ENCODE measurements around the gene NSUN5. TPM values are rescaled to one million over a fixed set of nuclear protein-coding genes. Genes with fewer than 3 reads are reported as not detected.

Gene NSUN5
- polyA plus RNA-seq, 1 donor: 23.8 TPM

DNA sequence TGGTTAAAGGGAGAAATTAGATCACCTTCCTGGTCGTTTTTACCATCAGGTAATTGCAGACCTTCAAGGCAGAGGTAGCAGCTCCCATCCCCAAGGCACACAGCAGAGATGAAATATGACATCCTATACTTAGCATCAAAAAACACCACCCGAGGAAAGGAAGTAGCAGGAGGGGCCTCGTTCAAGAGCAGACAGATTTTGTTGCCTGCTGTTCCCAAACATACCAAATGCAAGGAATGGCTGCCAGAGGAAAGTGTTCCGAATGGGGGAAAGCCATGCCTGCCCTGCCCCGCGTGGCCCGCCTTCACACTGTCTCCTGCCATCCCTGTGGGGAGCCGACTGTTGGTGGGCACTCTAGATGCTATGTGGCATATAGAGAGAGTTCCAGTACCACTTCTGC lies 37.3 kb upstream of the NSUN5 start:
- Histone ChIP-seq H3K27me3 (ENCODE audit: control insufficient read depth, insufficient read depth, low read length) (no peaks in the 10 kb centered on the region), H3K9me3 (ENCODE audit: control insufficient read depth, low read depth, low read length) (no peaks in the 10 kb centered on the region), H3K4me1 (ENCODE audit: control insufficient read depth, insufficient read depth, low read length) (peaks cover 17% of the 10 kb centered on the region), H3K36me3 (ENCODE audit: control insufficient read depth, insufficient read depth, low read length) (no peaks in the 10 kb centered on the region), H3K4me3 (ENCODE audit: low read length) (no peak overlapping the region), H3K27ac (ENCODE audit: low read length) (no peak overlapping the region)
- no peak for DNase-seq
- no CpG with 5 or more reads among the region's 8 CpGs for WGBS (ENCODE audit: insufficient coverage, low lambda C conversion rate)

DNA sequence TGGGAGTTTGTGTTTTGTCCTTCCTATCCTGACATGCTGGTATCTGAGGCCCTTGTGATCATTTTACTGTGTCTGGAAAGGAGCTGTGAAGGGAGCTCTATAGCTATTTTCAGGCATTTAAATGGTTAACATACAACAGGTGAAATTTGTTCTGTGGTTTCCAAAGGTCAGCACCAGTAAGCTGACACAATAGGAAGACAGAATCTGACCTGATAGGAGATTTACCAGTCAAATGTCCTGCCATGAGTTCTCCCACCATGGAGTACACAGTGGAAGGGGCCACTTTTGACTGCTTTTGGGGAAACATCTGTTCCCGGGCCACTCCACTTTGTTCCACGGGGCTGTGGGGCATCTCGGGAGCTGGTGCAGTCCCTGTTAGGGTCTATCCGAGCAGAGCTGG lies 36.9 kb upstream of the NSUN5 start:
- WGBS (ENCODE audit: insufficient coverage, low lambda C conversion rate): no CpG with 5 or more reads among the region's 4 CpGs
- Histone ChIP-seq H3K27ac (ENCODE audit: low read length) (no peak overlapping the region), H3K9me3 (ENCODE audit: control insufficient read depth, low read depth, low read length) (no peaks in the 10 kb centered on the region), H3K4me1 (ENCODE audit: control insufficient read depth, insufficient read depth, low read length) (peaks cover 17% of the 10 kb centered on the region), H3K27me3 (ENCODE audit: control insufficient read depth, insufficient read depth, low read length) (no peaks in the 10 kb centered on the region), H3K4me3 (ENCODE audit: low read length) (no peak overlapping the region), H3K36me3 (ENCODE audit: control insufficient read depth, insufficient read depth, low read length) (no peaks in the 10 kb centered on the region)
- peak in 1 of 2 donors; percentile 37 for DNase-seq

DNA sequence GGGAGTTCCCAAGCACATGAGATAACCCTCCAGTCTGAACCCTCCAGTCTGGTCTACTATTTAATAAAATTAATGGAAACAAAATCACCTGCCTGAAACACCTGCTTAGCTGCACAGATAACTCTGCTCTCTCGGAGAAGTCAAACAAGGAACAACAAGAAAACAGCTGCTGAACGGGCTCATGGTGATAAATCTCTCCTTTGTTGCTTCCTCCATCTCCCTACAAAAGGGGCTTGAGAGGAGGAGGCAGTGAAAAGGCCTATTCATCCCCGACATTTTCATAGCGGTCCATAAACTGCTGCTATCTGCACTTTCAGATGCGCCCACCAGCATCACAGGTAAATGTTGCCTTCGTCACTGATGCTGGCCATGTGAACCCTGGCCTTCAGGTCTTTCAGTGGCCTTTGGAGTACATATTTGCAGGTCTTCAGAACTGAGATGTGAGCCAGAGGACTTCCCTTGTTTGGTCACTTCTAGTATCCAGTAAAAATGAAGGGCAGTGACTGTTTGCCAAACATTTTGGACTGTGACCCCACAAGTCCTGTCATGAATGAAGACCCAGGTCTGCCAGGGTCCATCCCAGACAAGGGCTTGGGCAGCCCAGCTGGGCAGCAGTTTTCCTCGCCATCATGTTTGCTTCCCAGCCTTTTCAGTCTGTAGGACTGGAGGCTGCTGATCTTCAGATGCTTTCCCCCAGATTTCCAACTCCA lies 35.2 kb upstream of the NSUN5 start:
- Histone ChIP-seq H3K9me3 (ENCODE audit: control insufficient read depth, low read depth, low read length) (no peaks in the 10 kb centered on the region), H3K27me3 (ENCODE audit: control insufficient read depth, insufficient read depth, low read length) (no peaks in the 10 kb centered on the region), H3K4me1 (ENCODE audit: control insufficient read depth, insufficient read depth, low read length) (peaks cover 17% of the 10 kb centered on the region), H3K36me3 (ENCODE audit: control insufficient read depth, insufficient read depth, low read length) (no peaks in the 10 kb centered on the region), H3K4me3 (ENCODE audit: low read length) (no peak overlapping the region), H3K27ac (ENCODE audit: low read length) (no peak overlapping the region)
- no CpG with 5 or more reads among the region's 7 CpGs for WGBS (ENCODE audit: insufficient coverage, low lambda C conversion rate)
- DNase-seq: peak in 1 of 2 donors; percentile 24

DNA sequence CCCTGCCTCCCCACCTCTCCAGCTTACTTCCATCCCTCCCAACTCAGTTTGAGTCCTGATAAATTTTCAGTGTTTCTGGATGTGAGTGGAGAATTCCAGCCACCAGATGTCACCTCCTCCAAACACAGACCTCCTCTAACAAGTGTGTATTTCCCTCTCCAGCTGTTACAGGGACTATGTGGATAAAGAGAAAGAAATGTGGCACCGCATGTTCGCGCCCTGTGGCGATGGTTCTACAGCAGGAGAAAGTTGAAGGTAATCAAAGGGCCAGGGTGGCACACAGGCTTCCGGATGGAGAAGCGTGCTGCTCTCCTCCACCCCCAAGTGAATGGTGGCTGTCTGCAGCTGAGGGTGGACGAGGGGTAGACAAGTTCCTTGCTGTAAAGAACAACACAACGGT lies 34.0 kb upstream of the NSUN5 start:
- no peak overlapping the region for H3K4me3 ChIP-seq (ENCODE audit: low read length)
- peak; percentile 39 to 59 for DNase-seq
- H3K27me3 ChIP-seq (ENCODE audit: control insufficient read depth, insufficient read depth, low read length): no peaks in the 10 kb centered on the region
- H3K36me3 ChIP-seq (ENCODE audit: control insufficient read depth, insufficient read depth, low read length): no peaks in the 10 kb centered on the region
- no peaks in the 10 kb centered on the region for H3K9me3 ChIP-seq (ENCODE audit: control insufficient read depth, low read depth, low read length)
- WGBS (ENCODE audit: insufficient coverage, low lambda C conversion rate): no CpG with 5 or more reads among the region's 8 CpGs
- H3K4me1 ChIP-seq (ENCODE audit: control insufficient read depth, insufficient read depth, low read length): peaks cover 17% of the 10 kb centered on the region
- H3K27ac ChIP-seq (ENCODE audit: low read length): no peak overlapping the region

DNA sequence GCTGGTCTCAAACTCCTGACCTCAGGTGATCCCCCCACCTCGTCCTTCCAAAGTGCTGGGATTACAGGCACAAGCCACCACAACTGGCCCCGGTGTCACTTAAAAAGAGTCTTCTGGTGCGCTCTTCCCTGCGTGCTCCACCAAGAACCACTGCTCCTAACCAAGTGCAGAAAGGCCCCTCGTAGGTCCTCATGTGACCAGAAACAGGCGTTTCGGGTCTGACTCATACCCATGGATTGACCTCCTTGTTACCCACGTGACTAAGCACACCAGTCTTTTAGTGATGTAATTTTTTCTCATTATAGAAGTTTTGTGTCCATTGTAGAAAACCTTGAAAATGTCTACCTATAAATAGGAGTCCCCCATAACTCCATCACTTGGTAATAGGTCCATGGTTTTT lies 33.3 kb upstream of the NSUN5 start:
- Histone ChIP-seq H3K27me3 (ENCODE audit: control insufficient read depth, insufficient read depth, low read length) (no peaks in the 10 kb centered on the region), H3K4me1 (ENCODE audit: control insufficient read depth, insufficient read depth, low read length) (peaks cover 17% of the 10 kb centered on the region), H3K27ac (ENCODE audit: low read length) (no peak overlapping the region), H3K4me3 (ENCODE audit: low read length) (no peak overlapping the region), H3K9me3 (ENCODE audit: control insufficient read depth, low read depth, low read length) (no peaks in the 10 kb centered on the region), H3K36me3 (ENCODE audit: control insufficient read depth, insufficient read depth, low read length) (no peaks in the 10 kb centered on the region)
- no peak for DNase-seq
- WGBS (ENCODE audit: insufficient coverage, low lambda C conversion rate): 67% methylated on average over 1 of the region's 8 CpGs

DNA sequence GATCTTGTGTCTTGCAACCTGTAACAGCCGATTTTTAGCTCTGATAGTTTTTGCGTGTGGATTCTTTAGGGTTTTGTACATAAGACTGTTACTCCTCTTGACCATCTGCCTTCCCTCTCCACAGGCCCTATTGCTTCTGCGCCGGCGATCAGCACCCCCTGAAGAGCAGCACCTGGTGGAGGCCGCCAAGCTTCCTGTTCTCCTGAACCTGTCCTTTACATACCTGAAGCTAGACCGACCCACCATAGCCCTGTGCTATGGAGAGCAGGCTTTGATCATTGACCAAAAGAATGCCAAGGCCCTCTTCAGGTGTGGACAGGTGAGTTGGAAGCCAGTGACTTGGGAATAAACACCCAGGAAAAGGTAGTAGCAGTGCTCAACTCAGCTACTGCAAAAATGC lies 31.9 kb upstream of the NSUN5 start:
- Histone ChIP-seq H3K36me3 (ENCODE audit: control insufficient read depth, insufficient read depth, low read length) (no peaks in the 10 kb centered on the region), H3K4me3 (ENCODE audit: low read length) (no peak overlapping the region), H3K27ac (ENCODE audit: low read length) (no peak overlapping the region), H3K4me1 (ENCODE audit: control insufficient read depth, insufficient read depth, low read length) (peaks cover 6% of the 10 kb centered on the region), H3K27me3 (ENCODE audit: control insufficient read depth, insufficient read depth, low read length) (no peaks in the 10 kb centered on the region), H3K9me3 (ENCODE audit: control insufficient read depth, low read depth, low read length) (no peaks in the 10 kb centered on the region)
- WGBS (ENCODE audit: insufficient coverage, low lambda C conversion rate): no CpG with 5 or more reads among the region's 7 CpGs
- DNase-seq: no peak

DNA sequence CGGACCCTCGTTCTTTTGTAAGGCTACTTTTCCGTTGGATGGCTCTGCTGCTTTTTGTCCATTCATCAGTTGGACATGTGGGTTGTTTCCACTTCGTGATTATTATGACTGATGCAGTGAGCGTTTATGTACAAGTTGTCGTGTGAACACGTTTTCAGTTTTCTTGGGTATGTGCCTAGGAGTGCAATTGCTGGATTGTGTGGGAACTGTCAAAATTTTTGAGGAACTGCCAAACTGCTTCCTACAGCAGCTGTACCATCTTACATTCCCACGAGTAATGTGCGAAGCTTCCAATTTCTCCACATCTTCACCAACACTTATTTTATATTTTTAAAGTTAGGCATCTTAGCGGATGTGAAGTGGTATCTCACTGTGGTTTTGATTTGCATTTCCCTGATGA lies 29.7 kb upstream of the NSUN5 start:
- 80% methylated on average over 2 of the region's 10 CpGs for WGBS (ENCODE audit: insufficient coverage, low lambda C conversion rate)

DNA sequence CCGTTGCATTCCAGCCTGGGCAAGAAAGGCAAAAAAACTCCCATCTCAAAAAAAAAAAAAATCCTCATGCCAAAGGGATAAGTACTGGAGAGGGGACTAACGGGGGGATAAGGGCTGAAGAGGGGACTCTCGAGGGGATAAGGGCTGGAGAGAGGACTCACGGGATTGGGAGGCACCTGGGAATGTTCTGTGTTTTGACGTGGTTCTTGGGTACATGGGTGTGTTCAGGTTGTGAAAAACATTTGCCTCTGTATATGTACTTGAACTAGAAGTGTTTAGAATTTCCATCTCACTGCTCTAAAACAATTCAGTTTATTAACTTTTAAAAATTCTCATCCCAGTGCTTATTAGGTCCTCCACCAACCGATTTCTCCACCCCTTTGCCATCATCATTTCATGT lies 23.8 kb upstream of the NSUN5 start:
- peaks cover 4% of the 10 kb centered on the region for H3K9me3 ChIP-seq (ENCODE audit: control insufficient read depth, low read depth, low read length)
- no peaks in the 10 kb centered on the region for H3K27me3 ChIP-seq (ENCODE audit: control insufficient read depth, insufficient read depth, low read length)
- no peak overlapping the region for H3K27ac ChIP-seq (ENCODE audit: low read length)
- no CpG with 5 or more reads among the region's 6 CpGs for WGBS (ENCODE audit: insufficient coverage, low lambda C conversion rate)
- H3K36me3 ChIP-seq (ENCODE audit: control insufficient read depth, insufficient read depth, low read length): no peaks in the 10 kb centered on the region
- no peak for DNase-seq
- H3K4me1 ChIP-seq (ENCODE audit: control insufficient read depth, insufficient read depth, low read length): peaks cover 2% of the 10 kb centered on the region
- H3K4me3 ChIP-seq (ENCODE audit: low read length): no peak overlapping the region

More for the DNA sequence above, 29.7 kb upstream of the NSUN5 start:
- Histone ChIP-seq H3K27ac (ENCODE audit: low read length) (no peak overlapping the region), H3K4me3 (ENCODE audit: low read length) (no peak overlapping the region), H3K27me3 (ENCODE audit: control insufficient read depth, insufficient read depth, low read length) (no peaks in the 10 kb centered on the region), H3K36me3 (ENCODE audit: control insufficient read depth, insufficient read depth, low read length) (no peaks in the 10 kb centered on the region), H3K9me3 (ENCODE audit: control insufficient read depth, low read depth, low read length) (no peaks in the 10 kb centered on the region), H3K4me1 (ENCODE audit: control insufficient read depth, insufficient read depth, low read length) (peaks cover 3% of the 10 kb centered on the region)
- DNase-seq: no peak

DNA sequence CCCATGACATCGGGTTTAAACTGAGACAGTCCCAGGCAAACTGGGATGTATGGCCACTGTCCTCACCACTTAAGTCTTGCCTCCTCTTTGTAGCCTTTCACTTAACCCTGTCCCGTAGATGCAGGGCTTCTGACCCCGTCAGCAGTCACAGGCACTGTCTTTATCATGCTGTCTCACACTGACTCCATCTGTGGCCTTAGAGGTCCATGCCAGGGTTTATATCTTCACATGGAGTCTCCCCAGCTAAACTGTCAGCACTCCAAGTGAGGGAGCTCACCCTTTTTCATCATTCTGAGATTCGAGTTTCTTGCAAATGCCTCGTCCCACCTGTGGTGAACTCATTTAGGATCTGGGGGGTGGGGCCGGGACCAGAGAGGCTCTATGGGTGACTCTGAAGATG lies 22.1 kb upstream of the NSUN5 start:
- H3K36me3 ChIP-seq (ENCODE audit: control insufficient read depth, insufficient read depth, low read length): no peaks in the 10 kb centered on the region
- peaks cover 4% of the 10 kb centered on the region for H3K9me3 ChIP-seq (ENCODE audit: control insufficient read depth, low read depth, low read length)
- no peaks in the 10 kb centered on the region for H3K27me3 ChIP-seq (ENCODE audit: control insufficient read depth, insufficient read depth, low read length)
- H3K4me1 ChIP-seq (ENCODE audit: control insufficient read depth, insufficient read depth, low read length): peaks cover 2% of the 10 kb centered on the region
- no peak overlapping the region for H3K4me3 ChIP-seq (ENCODE audit: low read length)
- no peak overlapping the region for H3K27ac ChIP-seq (ENCODE audit: low read length)
- no peak for DNase-seq
- no CpG with 5 or more reads among the region's 6 CpGs for WGBS (ENCODE audit: insufficient coverage, low lambda C conversion rate)

DNA sequence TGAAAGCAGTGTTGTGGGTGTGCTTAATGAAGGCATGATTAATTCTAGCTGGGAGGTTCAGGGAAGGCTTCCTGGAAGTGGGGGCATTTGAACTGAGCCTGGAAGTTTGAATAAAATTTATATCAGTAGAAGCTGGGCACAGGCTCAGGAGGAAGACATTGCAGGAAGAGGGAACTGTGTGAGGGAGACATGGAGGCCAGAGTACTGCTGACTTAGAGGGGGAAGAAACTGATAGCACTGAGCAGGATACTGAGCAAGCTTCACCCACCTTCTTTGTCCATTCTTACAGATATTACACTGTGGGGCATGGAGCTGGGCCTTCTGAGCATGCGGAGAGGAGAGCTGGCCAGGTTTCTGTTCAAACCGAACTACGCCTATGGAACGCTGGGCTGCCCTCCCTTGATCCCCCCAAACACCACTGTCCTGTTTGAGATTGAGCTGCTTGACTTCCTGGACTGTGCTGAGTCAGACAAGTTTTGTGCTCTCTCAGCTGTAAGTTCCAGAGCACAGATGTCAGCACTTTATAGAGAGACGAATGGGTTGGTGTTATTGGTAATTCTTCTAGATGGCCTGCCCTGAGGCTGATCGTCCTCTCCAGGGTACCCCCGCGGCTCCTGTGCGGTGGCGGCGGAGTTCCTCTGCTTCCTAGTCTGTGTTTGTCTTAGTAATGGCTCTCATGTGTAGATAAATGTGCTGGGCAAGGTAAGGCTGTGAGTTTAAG lies 21.4 kb upstream of the NSUN5 start:
- Histone ChIP-seq H3K27ac (ENCODE audit: low read length) (no peak overlapping the region), H3K4me1 (ENCODE audit: control insufficient read depth, insufficient read depth, low read length) (peaks cover 5% of the 10 kb centered on the region), H3K4me3 (ENCODE audit: low read length) (no peak overlapping the region), H3K27me3 (ENCODE audit: control insufficient read depth, insufficient read depth, low read length) (no peaks in the 10 kb centered on the region), H3K36me3 (ENCODE audit: control insufficient read depth, insufficient read depth, low read length) (no peaks in the 10 kb centered on the region), H3K9me3 (ENCODE audit: control insufficient read depth, low read depth, low read length) (peaks cover 4% of the 10 kb centered on the region)
- WGBS (ENCODE audit: insufficient coverage, low lambda C conversion rate): no CpG with 5 or more reads among the region's 11 CpGs
- DNase-seq: peak in 1 of 2 donors; percentile 19

DNA sequence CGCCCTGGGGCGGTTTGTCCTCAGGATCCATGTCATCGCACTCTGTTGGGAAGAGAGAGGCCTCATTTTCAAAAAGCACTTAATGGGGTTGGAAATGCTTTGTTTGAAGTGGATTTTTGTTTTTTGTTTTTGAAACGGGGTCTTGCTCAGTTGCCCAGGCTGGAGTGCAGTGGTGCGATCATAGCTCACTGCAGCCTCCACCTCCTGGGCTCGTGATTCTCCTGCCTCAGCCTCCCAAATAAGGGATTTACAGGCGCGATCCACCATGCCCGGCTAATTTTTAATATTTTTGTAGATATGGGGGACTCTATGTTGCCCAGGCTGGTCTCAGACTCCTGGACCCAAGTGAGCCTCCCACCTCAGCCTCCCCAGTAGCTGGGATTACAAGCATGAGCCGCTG lies 20.1 kb upstream of the NSUN5 start:
- peaks cover 7% of the 10 kb centered on the region for H3K4me1 ChIP-seq (ENCODE audit: control insufficient read depth, insufficient read depth, low read length)
- no peaks in the 10 kb centered on the region for H3K36me3 ChIP-seq (ENCODE audit: control insufficient read depth, insufficient read depth, low read length)
- peaks cover 4% of the 10 kb centered on the region for H3K9me3 ChIP-seq (ENCODE audit: control insufficient read depth, low read depth, low read length)
- no peak overlapping the region for H3K4me3 ChIP-seq (ENCODE audit: low read length)
- DNase-seq: no peak
- H3K27me3 ChIP-seq (ENCODE audit: control insufficient read depth, insufficient read depth, low read length): no peaks in the 10 kb centered on the region
- no peak overlapping the region for H3K27ac ChIP-seq (ENCODE audit: low read length)
- no CpG with 5 or more reads among the region's 10 CpGs for WGBS (ENCODE audit: insufficient coverage, low lambda C conversion rate)
